Ramos (cell line): ENCODE results near the gene ANXA4.
"Not testable (repeated sequence)": the region's sequence is repeated elsewhere in the genome, so short reads cannot be mapped to it uniquely, and the experiment has no call there.

Experiments used
- in situ Hi-C: fragments of 300-500 bp; cut with MboI; formaldehyde crosslinking; loops from one replicate; pipeline ENCODE4 v1.14.3; 2022; ENCODE audit warnings: low sequenced_read_pairs; ENCODE audit not compliant: unreplicated experiment

Gene ANXA4

DNA sequence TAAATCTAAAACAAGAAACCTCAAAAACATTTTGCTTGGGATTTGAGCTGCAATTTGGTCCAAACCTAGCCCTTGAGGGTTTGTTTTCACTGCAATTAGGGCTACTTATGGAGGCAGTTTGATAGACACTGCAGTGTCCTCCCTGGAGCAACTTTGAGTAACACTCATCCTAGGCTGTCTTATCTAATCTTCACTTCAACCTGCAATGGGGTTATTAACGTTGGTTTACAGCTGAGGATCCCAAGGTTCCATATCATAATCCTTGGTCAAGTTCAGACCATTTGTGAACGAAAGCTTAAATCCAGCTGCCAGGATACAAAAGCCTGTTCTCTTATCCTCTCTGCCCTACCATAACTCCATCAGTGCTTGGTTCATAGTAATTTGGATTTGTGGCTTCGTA, 2.5 kb downstream of the ANXA4 start:
- in situ Hi-C loops, result no loop called here

- in situ Hi-C loops, result no loop called here
These were observed 3.1 kb downstream of the ANXA4 start for GRCh38 chr2:69745035-69745434.

- in situ Hi-C loops, result no loop called here
These were observed 8.3 kb downstream of the ANXA4 start for GRCh38 chr2:69750246-69750645.

GRCh38 chr2:69753659-69754363, 11.9 kb downstream of the ANXA4 start:
- in situ Hi-C loops, result no loop called here

DNA sequence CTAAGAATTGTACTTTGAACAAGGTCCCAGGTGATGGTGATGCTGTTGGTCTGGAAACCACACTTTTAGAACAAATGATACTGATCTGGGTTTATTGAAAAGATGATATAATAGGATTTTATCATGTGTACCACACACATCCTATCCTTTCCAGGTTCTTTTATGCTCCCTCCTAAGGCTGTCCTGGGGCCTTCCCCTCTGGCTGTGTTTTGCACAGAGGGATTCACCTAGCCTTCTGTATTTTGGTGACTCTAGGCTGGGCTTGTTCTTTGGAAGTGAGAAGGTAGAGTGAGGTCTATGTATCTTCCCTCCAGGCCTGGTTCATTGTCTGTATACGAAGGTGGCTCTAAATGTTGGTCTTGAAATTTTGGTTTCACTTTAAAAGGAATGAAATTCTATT, 12.7 kb downstream of the ANXA4 start:
- in situ Hi-C loops, result no loop called here

- in situ Hi-C loops, result no loop called here
These were observed 14.0 kb downstream of the ANXA4 start for GRCh38 chr2:69755862-69756467.

- in situ Hi-C loops, result no loop called here
These were observed 20.1 kb downstream of the ANXA4 start for GRCh38 chr2:69762025-69762424.

DNA sequence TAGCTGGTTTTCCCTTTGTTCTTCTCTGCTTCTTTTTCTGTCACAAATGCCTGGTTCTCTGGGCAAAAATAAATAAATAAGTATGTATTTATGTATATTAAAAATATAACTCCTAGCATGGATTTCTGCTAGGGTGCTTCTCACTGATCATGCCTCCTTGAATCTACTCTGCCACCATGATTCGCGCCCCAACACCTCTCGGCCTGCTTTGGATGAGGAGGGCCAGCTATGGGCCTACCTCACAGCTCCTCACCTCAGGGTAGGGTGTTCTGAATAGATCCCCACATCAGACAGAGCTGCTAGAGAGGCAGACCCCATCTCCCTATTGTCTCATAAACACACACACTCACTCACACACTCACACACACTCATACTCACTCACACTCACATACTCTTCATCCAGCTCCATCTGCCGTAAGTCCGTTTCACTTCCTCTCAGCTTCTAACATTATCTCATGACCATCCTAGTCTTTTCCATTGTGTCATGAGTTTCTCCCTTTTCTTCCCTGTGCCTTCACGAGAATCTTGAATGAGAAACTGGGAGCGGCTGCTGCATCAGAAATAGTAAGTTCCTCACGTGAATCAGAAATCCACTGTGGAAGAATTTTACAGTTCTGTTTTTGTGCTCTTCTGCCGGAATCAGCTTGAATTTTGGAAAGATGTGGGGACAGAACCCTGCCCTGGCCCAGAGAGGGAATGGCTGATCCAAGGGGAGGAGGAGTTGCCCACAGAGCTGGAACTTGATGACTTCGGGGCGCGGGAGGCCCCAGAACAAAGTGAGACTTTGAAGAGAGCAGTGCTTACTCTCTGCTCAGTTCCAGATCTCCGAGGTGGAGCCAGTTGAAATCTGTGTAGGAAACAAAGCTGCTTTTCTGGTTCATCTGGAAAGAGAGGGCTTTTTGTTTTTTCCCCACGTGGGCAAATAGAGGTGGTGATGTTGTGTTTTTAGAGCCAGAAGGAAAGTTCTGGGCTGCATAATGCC, 20.9 kb downstream of the ANXA4 start:
- in situ Hi-C loops, result no loop called here

DNA sequence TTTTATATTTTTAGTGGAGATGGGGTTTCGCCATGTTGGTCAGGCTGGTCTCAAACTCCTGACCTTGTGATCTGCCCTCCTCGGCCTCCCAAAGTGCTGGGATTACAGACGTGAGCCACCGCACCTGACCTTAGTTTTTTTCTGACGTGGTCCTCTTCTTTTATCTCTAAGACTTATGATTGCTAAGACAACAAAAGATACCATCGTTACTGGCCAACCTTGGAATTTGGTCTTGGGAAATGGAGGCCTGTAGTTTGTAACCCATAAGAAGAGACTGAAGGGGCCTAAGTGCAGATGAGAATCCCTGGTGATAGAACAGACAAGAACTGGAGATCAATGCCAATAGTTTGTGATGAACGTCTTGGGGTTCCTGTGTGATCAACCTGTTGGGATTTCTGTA, 21.9 kb downstream of the ANXA4 start:
- in situ Hi-C loops, result not testable (repeated sequence)

DNA sequence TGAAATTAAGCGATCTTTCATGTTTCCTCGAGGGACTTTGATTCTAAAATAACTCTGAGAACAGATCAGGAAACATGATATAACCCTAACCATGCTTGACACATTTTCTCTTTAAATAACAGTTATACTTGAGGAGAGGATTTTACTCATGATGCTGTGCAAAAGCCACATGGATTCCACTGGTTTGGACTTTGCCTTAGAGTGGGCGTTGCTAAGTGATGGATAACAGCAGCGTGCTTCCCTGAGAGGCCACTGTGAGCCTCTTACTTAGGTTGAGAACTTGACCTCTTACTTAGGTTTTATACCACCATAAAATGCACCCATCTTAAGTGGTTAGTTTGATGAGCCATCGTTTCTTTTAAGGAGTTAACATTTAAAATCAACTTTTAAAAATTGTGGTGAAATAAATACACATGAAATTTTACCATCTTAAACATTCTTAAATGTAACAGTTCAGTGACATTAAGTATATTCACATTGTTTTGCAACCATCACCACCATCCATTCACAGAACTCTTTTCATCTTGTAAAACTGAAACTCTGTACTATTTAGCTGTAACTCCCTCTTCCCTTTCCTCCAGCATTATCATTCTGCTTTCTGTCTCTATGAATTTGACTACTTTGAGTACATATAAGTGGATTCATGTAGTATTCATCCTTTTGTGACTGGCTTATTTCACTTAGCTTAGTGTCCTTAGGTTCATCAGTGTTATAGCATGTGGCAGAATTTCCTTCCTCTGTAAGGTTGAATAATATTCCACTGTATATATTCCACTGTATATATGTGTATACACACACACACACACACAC, 22.6 kb downstream of the ANXA4 start:
- in situ Hi-C loops, result no loop called here

DNA sequence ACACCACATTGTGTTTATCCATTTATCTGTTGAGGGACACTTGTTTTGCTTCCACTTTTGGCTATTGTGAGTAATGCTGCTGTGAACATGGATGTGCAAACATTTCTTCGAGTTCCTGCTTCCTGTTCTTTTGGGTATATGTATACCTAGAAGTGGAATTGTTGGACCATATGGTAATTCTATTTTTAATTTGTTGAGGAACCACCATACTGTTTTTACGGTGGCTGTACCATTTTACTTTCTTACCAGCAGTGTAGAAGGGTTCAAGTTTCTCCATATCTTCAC, 23.1 kb downstream of the ANXA4 start:
- in situ Hi-C loops, result no loop called here

DNA sequence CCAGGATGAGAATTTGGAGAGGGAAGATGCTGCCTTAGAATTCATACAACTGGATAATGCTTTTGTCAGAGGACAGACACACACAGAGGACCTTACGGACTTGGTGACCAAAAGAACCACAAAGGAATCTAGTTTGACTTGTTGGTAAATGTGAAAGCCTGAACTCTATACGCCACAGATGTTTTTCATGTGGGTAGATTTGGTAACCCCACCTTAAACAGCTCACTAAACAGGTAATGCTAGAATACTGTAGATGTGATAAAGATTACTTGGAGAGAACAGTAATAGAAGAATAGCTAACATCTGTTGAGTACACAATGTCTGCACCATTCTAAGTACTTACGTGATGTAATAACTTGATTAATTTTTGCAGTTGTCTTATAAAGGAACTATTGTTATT, 24.1 kb downstream of the ANXA4 start:
- in situ Hi-C loops, result no loop called here

DNA sequence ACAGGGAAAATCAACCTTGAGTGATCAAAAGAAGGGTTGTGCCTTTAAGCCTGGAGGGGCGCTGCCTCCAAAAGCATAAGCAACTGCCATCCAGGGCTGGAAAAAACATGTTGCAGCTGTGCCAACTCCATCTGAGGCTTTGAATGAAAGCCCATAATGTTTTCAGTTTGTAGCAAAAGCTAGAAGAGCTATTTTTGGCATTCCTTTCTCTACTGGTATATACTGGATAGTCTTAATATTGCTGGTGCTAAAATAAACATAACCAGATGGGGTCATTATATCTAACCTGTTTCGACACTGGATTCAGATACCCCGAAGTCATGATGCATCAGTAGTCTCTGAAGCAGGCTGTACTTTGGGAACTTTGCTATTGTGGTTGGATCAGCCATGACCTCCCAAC, 25.1 kb downstream of the ANXA4 start:
- in situ Hi-C loops, result no loop called here

DNA sequence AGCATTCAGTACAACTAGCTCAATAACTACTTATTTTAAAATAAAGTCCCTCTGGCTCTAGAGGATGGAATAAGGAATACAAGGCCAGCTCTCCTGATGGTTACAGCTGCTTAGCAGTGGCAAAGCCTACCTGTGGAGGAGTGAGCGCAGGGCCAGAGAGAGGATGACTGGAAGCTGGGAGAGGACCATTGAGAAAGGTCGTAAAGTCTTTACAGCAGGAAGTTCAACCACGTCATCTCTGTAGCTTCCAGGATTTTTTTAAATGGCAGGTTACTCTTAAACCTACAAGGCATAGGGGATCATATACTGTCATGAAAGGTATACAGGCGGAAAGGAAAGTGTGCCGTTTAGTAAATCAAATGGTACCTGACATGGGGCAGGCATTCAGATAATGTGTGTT, 26.3 kb downstream of the ANXA4 start:
- in situ Hi-C loops, result no loop called here

DNA sequence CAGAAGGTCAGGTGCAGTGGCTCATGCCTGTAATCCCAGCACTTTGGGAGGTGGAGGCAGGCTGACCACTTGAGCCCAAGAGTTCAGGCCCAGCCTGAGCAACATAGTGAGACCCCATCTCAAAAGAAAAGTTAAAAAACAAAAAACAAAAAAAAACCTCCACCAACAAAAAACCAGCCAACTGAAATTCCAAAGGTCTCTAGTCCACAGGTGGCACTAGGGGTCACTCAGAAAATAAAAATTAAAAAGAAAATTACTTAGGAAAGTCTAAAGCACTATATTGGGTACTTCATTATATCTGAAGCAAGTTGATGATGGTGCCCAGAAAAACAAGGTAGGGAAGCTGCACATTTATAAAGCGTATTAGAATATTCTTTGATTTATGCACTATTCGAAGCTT, 26.9 kb downstream of the ANXA4 start:
- in situ Hi-C loops, result no loop called here

- in situ Hi-C loops, result no loop called here
These were observed 27.3 kb downstream of the ANXA4 start for GRCh38 chr2:69769272-69769671.

GRCh38 chr2:69770193-69770702, 28.3 kb downstream of the ANXA4 start:
- in situ Hi-C loops, result no loop called here

DNA sequence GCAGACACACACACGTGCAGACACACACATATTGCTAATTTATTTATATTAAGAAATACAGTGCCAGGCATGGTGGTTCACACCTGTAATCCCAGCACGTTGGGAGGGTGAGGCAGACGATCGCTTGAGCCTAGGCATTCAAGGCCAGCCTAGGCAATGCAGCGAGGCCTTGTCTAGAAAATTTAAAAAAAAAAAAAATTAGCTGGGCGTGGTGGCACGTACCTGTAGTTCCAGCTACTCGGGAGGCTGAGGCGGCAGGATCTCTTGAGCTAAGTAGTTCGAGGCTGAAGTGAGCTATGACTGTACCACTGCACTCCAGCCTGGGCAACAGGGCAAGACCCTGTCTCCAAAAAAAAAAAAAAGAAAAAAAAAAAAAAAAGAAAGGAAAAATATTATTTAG, 28.8 kb downstream of the ANXA4 start:
- in situ Hi-C loops, result no loop called here

GRCh38 chr2:69771461-69771860, 29.5 kb downstream of the ANXA4 start:
- in situ Hi-C loops, result no loop called here

DNA sequence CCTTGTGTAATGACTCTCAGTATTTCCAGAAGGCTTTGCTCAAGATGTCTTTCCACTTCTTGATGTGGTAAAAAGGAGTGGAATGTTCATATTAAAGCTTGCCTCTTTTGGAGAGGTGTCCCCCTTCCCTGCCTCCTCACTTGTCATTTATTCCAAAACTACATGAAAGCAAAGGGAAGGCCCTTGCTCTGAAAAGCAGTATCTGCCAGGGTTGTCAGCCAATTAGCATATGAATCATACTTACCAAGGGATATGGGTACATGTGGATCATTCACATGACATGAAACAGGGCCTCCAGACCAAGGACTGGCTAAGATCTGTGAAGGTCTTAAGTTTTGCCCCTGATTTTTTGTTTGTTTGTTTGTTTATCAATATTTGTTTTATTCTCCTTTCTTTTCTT, 31.3 kb downstream of the ANXA4 start:
- in situ Hi-C loops, result no loop called here
